Measurements from ENCODE around the gene AMBRA1. TPM values are rescaled to one million over a fixed set of nuclear protein-coding genes. Genes with fewer than 3 reads are reported as not detected.

AMBRA1 gene
- total RNA-seq, 1 donor, result 18.0 TPM

DNA sequence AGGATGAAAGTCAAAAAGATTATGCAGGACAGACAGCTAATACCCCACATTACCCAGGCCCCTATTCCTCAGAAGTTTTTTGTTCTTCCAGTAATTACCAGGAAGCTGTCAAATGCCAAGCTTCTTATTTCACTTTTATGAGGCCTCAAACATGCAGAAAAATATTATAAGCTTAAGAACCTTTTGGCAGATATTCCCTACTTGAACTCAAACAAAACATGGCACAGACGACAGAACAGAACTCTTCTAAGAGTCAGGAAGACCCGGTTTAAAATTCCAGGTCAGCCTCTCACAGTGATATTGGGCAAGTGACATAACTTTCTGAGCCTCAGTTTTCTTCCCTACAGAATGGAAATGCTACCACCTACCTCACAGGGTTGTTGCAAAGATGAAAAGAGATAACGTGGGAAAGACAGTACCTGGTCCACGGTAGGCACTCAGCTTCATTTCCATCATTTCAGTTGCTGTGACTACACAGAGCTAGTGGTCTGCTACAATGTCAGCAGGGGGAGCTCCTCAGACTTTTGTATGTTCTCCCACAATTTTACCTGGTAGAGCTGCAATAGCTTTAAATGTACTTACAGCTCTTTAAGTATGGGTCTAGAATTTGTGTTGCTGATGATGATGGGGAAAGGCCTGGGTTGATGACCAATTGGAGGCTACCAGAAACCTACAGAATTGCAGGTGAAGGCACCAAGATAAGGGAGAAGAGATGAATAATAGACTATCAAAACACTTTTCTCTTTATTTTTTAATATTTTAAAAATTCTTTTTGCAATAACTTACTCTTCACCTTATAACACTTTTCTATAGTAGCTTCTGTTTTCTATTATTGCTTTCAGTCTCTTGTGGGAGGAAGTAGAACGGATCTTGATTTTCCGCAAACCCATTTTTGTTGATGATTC lies 103.9 kb downstream of the AMBRA1 start:
- TF ChIP-seq, protein P1, sequence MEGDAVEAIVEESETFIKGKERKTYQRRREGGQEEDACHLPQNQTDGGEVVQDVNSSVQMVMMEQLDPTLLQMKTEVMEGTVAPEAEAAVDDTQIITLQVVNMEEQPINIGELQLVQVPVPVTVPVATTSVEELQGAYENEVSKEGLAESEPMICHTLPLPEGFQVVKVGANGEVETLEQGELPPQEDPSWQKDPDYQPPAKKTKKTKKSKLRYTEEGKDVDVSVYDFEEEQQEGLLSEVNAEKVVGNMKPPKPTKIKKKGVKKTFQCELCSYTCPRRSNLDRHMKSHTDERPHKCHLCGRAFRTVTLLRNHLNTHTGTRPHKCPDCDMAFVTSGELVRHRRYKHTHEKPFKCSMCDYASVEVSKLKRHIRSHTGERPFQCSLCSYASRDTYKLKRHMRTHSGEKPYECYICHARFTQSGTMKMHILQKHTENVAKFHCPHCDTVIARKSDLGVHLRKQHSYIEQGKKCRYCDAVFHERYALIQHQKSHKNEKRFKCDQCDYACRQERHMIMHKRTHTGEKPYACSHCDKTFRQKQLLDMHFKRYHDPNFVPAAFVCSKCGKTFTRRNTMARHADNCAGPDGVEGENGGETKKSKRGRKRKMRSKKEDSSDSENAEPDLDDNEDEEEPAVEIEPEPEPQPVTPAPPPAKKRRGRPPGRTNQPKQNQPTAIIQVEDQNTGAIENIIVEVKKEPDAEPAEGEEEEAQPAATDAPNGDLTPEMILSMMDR (IDR thresholded peaks at IDR 0.05; ENCODE audit: insufficient read depth, low read length), result peak; percentile 69
- peak; percentile 59 for DNase-seq (ENCODE audit: low read depth)
- no peak overlapping the region for H3K4me3 ChIP-seq (ENCODE audit: low read depth, low read length)

DNA sequence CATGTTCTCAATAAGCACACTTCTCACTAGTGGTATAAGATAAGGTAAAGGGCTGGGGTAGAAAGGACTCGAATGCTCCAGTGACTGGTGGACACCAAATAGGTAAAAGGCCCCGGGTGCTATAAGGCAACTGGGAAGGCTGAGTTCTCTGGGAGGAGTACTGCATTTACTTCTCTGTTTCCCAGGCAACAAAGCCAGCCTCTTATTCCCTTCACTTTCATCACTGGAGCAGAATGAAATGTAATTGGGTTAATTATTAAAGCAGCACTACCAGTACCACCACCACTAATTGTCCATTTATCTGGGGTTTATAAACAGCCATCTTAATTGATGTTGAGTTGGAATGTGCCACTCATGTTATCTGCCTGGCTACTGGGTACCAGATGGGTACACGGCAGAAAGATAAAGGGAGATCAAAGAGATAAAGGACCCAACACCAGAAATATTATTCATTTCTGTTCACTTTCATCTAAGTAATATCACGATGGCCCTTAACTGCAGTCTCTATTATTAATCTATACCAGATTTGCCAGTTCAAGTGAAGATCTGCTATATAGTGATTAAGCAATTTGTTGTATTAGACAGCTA lies 107.9 kb downstream of the AMBRA1 start:
- DNase-seq (ENCODE audit: low read depth), result no peak
- H3K4me3 ChIP-seq (ENCODE audit: low read depth, low read length), result no peak overlapping the region
- TF ChIP-seq, protein P1 (IDR thresholded peaks at IDR 0.05; ENCODE audit: insufficient read depth, low read length), result no peak

DNA sequence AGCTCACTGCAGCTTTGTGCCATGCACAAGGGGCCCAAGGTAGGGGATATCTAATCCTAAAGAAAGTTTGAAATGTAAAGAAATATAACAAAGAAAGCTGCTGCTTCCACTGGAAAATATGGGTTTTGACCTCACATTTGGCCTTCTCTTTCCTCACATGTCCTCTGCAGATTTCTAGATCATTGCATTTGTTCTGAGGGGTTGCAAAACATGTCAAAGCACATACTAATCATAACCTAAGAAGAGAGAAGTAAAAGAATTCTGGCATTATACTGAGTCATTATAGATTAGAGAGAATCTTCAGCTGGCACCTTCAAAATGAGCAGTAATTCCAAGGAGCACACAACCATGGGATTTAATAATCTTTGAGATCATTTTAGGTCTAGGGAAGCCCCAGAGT lies 109.7 kb downstream of the AMBRA1 start:
- TF ChIP-seq, protein P1 (IDR thresholded peaks at IDR 0.05; ENCODE audit: insufficient read depth, low read length), result no peak
- no peak overlapping the region for H3K4me3 ChIP-seq (ENCODE audit: low read depth, low read length)
- DNase-seq (ENCODE audit: low read depth), result no peak

DNA sequence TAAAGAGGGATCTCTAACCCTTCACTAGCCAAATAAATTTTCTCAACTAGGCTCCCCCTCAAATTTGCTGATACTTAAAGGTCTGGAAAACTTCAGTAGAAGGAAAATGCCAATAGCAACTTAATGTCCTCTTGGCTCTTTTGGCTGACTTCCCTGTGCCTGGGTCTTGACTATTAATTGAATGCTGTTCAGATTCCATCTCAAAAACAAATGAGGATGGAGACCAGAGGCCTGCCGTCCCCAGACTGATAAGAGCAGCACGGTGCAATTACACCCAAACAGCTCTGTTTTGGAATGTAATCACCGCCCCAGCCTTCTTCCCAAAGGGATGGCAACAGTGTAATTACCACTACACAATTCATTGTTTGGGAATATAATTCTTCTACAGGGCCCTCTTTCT lies 112.9 kb downstream of the AMBRA1 start:
- H3K4me3 ChIP-seq (ENCODE audit: low read depth, low read length), result no peak overlapping the region
- no peak for DNase-seq (ENCODE audit: low read depth)
- TF ChIP-seq, protein P1 (IDR thresholded peaks at IDR 0.05; ENCODE audit: insufficient read depth, low read length), result no peak

DNA sequence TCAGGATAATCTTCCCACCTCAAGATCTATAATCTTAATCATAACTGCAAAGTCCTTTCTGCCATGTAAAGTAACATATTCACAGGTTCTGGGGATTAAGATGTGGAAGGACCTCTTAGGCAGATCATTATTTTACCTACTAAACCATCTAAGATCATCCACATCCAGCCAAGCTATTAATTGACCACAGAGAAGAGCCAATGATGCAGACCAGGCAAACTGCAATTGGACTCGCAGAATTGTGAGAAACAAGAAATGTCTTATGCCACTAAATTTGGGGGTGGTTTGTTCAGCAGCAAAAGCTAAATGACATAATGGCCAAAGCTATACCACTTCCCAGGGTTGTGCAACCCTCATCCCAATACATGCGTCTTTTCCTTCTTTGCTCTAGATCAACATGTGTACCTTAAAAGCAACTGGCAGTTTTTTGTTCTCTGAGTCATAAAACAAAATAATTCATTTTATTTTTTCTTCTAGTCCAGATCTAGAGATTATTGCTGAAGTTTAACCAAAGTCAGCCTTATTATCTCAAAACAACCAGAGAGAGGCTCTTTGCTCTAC lies 113.6 kb downstream of the AMBRA1 start:
- no peak overlapping the region for H3K4me3 ChIP-seq (ENCODE audit: low read depth, low read length)
- no peak for DNase-seq (ENCODE audit: low read depth)
- TF ChIP-seq, protein P1 (IDR thresholded peaks at IDR 0.05; ENCODE audit: insufficient read depth, low read length), result no peak

DNA sequence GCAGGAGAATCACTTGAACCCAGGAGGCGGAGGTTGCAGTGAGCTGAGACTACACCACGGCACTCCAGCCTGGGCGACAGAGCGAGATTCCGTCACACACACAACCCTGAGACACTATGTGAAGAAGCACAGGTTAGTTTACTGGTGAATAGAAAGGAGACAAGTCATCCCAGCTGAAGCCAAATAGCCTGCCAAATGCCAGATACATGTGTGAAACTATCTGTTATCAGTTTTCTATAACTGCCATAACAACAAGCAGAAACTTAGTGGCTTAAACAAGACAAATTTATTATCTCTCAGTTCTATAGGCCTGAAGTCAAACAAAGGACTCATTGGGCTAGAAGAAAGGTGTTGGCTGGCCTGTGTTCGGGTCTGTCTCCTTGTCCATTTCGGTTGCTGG lies 114.2 kb downstream of the AMBRA1 start:
- DNase-seq (ENCODE audit: low read depth), result no peak
- no peak overlapping the region for H3K4me3 ChIP-seq (ENCODE audit: low read depth, low read length)
- TF ChIP-seq, protein P1 (IDR thresholded peaks at IDR 0.05; ENCODE audit: insufficient read depth, low read length), result no peak

Measured in fibroblast of the aortic adventitia (primary cell).